ENCODE measurements around the gene OR11H7. TPM values are rescaled to one million over a fixed set of nuclear protein-coding genes. Genes with fewer than 3 reads are reported as not detected.
"Not testable (repeated sequence)": the region's sequence is repeated elsewhere in the genome, so short reads cannot be mapped to it uniquely, and the experiment has no call there.

The OR11H7 gene
- total and polyA plus RNA-seq, 3 donors from 2014 or later = not detected

DNA sequence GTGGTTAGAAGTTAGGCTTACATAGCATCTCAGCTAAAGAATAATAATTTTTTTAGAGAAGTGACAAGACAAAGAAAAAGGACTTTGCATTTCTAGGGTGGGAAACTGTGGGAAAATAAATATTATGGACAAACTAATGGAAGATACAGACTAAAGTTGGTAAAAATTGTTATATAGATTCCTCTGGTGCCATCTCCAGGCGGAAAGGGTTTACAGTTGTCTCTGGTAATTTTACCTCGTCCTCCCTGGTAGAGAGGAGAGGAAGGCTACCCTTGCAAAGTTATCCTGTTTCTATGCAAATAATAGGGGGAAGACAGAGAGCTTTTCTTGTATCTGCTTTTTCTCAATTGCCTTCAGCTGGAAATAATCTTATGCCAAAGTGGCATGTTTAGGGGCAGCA lies 32.9 kb upstream of the OR11H7 start:
- no peak for TF ChIP-seq POLR2A (IDR thresholded peaks at IDR 0.05)
- TF ChIP-seq CTCF (IDR thresholded peaks at IDR 0.05) = no peak
- H3K36me3 ChIP-seq (ENCODE audit: low read depth, missing control alignments) = no peaks in the 10 kb centered on the region
- no peaks in the 10 kb centered on the region for H3K4me1 ChIP-seq
- no peaks in the 10 kb centered on the region for H3K27me3 ChIP-seq
- DNase-seq = no peak
- WGBS, 2 donors = 42 to 57% methylated on average over 2 of the region's 2 CpGs
- intact Hi-C loops (cut with DNase I; ENCODE audit: low total_unique reads) = no loop called here
- no peaks in the 10 kb centered on the region for H3K9me3 ChIP-seq
- H3K27ac ChIP-seq = no peak overlapping the region
- no peak overlapping the region for H3K4me3 ChIP-seq

DNA sequence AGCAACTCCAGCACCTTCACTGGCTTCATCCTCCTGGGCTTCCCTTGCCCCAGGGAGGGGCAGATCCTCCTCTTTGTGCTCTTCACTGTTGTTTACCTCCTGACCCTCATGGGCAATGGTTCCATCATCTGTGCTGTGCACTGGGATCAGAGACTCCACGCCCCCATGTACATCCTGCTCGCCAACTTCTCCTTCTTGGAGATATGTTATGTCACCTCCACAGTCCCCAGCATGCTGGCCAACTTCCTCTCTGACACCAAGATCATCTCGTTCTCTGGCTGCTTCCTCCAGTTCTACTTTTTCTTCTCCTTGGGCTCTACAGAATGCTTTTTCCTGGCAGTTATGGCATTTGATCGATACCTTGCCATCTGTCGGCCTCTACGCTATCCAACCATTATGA lies 31.3 kb upstream of the OR11H7 start:
- no peaks in the 10 kb centered on the region for H3K9me3 ChIP-seq
- H3K4me1 ChIP-seq = no peaks in the 10 kb centered on the region
- no peaks in the 10 kb centered on the region for H3K27me3 ChIP-seq
- no peak overlapping the region for H3K27ac ChIP-seq
- no peak overlapping the region for H3K4me3 ChIP-seq
- DNase-seq = no peak
- TF ChIP-seq CTCF (IDR thresholded peaks at IDR 0.05) = no peak
- TF ChIP-seq POLR2A (IDR thresholded peaks at IDR 0.05) = no peak
- H3K36me3 ChIP-seq (ENCODE audit: low read depth, missing control alignments) = no peaks in the 10 kb centered on the region
- WGBS, 2 donors = 79 to 81% methylated on average over 5 of the region's 6 CpGs
- intact Hi-C loops (cut with DNase I; ENCODE audit: low total_unique reads) = no loop called here

DNA sequence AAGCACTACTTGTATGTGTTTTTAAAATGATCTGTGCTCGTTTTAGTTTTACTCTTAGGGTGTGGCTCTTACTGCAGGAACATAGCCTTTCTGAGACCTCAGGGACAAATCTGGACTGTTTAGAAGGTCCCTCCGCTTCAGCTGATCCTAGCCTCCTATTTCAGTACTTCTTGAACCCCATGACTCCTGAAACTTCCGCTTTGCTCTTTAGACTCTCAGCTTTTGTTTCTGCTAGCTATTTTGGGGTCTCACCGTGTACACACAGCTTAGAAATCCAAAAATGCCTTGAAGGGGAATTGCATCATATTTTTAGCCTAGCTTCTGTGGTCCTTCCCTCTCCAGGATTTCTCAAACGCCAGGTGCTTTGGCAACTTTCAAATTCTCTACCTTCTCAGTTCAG lies 29.8 kb upstream of the OR11H7 start:
- Histone ChIP-seq H3K27me3 (no peaks in the 10 kb centered on the region), H3K36me3 (ENCODE audit: low read depth, missing control alignments) (no peaks in the 10 kb centered on the region), H3K27ac (no peak overlapping the region), H3K9me3 (no peaks in the 10 kb centered on the region), H3K4me3 (no peak overlapping the region), H3K4me1 (no peaks in the 10 kb centered on the region)
- no peak for DNase-seq
- 49 to 55% methylated on average over 5 of the region's 5 CpGs for WGBS, 2 donors
- TF ChIP-seq POLR2A (IDR thresholded peaks at IDR 0.05) (no peak), CTCF (IDR thresholded peaks at IDR 0.05) (no peak)
- intact Hi-C loops (cut with DNase I; ENCODE audit: low total_unique reads) = no loop called here

DNA sequence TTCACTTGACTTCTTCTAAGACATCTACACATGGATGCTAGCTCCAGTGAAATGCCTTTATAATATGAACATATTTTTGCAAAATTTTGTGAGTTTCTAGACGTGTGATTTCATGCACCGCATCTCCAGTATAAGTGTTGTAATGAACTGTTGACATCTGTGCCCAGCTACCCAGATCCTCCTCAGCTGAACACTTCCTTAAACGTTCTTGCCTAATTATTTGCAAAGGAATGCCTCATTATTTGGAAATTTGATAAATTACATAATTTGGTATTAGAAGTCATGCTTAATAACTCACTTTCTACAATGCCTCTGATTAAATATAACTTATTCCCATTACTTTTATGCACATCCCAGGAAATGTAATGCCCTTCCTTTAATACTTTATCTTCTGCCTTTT lies 24.1 kb upstream of the OR11H7 start:
- Histone ChIP-seq H3K27ac (no peak overlapping the region), H3K4me3 (no peak overlapping the region), H3K4me1 (no peaks in the 10 kb centered on the region), H3K36me3 (ENCODE audit: low read depth, missing control alignments) (no peaks in the 10 kb centered on the region), H3K27me3 (no peaks in the 10 kb centered on the region), H3K9me3 (no peaks in the 10 kb centered on the region)
- intact Hi-C loops (cut with DNase I; ENCODE audit: low total_unique reads) = no loop called here
- 61 to 72% methylated on average over 3 of the region's 3 CpGs for WGBS, 2 donors
- TF ChIP-seq CTCF (IDR thresholded peaks at IDR 0.05) (no peak), POLR2A (IDR thresholded peaks at IDR 0.05) (no peak)
- no peak for DNase-seq

DNA sequence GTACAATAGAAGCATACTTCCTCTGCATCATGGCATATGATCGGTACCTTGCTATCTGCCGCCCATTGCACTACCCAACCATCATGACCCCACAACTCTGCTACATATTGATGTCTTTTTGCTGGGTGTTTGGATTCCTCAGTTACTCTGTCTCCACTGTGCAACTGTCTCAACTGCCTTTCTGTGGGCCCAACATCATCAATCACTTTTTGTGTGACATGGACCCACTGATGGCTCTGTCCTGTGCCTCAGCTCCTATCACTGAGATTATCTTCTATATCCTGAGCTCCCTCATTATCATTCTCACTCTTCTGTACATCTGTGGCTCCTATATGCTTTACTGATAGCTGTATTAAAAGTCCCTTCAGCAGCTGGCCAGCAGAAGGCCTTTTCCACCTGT lies 19.2 kb upstream of the OR11H7 start:
- Histone ChIP-seq H3K27ac (no peak overlapping the region), H3K27me3 (no peaks in the 10 kb centered on the region), H3K9me3 (no peaks in the 10 kb centered on the region), H3K4me3 (no peak overlapping the region), H3K4me1 (no peaks in the 10 kb centered on the region), H3K36me3 (ENCODE audit: low read depth, missing control alignments) (no peaks in the 10 kb centered on the region)
- intact Hi-C loops (cut with DNase I; ENCODE audit: low total_unique reads) = no loop called here
- TF ChIP-seq POLR2A (IDR thresholded peaks at IDR 0.05) (no peak), CTCF (IDR thresholded peaks at IDR 0.05) (no peak)
- no peak for DNase-seq
- WGBS, 2 donors = 96 to 97% methylated on average over 2 of the region's 2 CpGs

- 91 to 100% methylated on average over 5 to 14 of the region's 28 CpGs for WGBS, 2 donors
Observed at GRCh38 chr14:20212406-20212805, 16.4 kb upstream of the OR11H7 start.

More at GRCh38 chr14:20212406-20212805, 16.4 kb upstream of the OR11H7 start:
- H3K27ac ChIP-seq; H3K36me3 ChIP-seq (ENCODE audit: low read depth, missing control alignments); H3K4me1 ChIP-seq; DNase-seq; H3K9me3 ChIP-seq; H3K27me3 ChIP-seq; intact Hi-C loops (cut with DNase I; ENCODE audit: low total_unique reads): not testable (repeated sequence)
- H3K4me3 ChIP-seq = peak overlapping the region; percentile 12 to 32
